ENCODE data around the gene XDH. TPM values are rescaled to one million over a fixed set of nuclear protein-coding genes. Genes with fewer than 3 reads are reported as not detected.

Gene XDH
- total RNA-seq, 1 experiment from 2014 or later, result 0.08 TPM

GRCh38 chr2:31419386-31419785 lies 4.8 kb upstream of the XDH start:
- Histone ChIP-seq H3K27me3 (ENCODE audit: control insufficient read depth, insufficient read depth, low read length) (no peaks in the 10 kb centered on the region), H3K27ac (ENCODE audit: low read length) (no peak overlapping the region), H3K9me3 (ENCODE audit: control insufficient read depth, insufficient read depth, low read depth, low read length) (peaks cover 12% of the 10 kb centered on the region; the same call in 1 of the 2 replicates), H3K4me1 (ENCODE audit: control insufficient read depth, insufficient read depth, low read length) (no peaks in the 10 kb centered on the region), H3K36me3 (ENCODE audit: control insufficient read depth, insufficient read depth, low read length) (no peaks in the 10 kb centered on the region), H3K4me3 (ENCODE audit: low read depth in 2 of 2, low read length in 2 of 2) (no peak overlapping the region)
- no peak for DNase-seq (ENCODE audit: low read depth, low spot score)
- TF ChIP-seq POLR2AphosphoS5 (IDR thresholded peaks at IDR 0.05; ENCODE audit: low read depth, low read length) (no peak), REST (IDR thresholded peaks at IDR 0.05; ENCODE audit: insufficient read depth in 1 of 2, low read depth in 2 of 2, low read length in 1 of 2) (no peak), SIN3A (IDR thresholded peaks at IDR 0.05; ENCODE audit: borderline replicate concordance, insufficient read depth, low read depth, low read length) (no peak), TCF7L2 (IDR thresholded peaks at IDR 0.05; ENCODE audit: low read depth, low read length) (no peak)
- ChIA-PET POLR2A (no interaction called here), CTCF (no interaction called here)
- no peak for ATAC-seq
- in situ Hi-C loops (cut with HindIII; ENCODE audit: low pct_unique_long_range_greater_than_20kb, low sequenced_read_pairs), result no loop called here
- intact Hi-C loops (cut with micrococcal nuclease; ENCODE audit: unreplicated experiment), result no loop called here
- no TSS peak for BruUV-seq (replicated peaks)

GRCh38 chr2:31415421-31415820 lies 879 bp upstream of the XDH start:
- Histone ChIP-seq H3K9me3 (ENCODE audit: control insufficient read depth, insufficient read depth, low read depth, low read length) (peaks cover 12% of the 10 kb centered on the region; the same call in 1 of the 2 replicates), H3K4me3 (ENCODE audit: low read depth in 2 of 2, low read length in 2 of 2) (no peak overlapping the region), H3K36me3 (ENCODE audit: control insufficient read depth, insufficient read depth, low read length) (no peaks in the 10 kb centered on the region), H3K27me3 (ENCODE audit: control insufficient read depth, insufficient read depth, low read length) (no peaks in the 10 kb centered on the region), H3K27ac (ENCODE audit: low read length) (no peak overlapping the region), H3K4me1 (ENCODE audit: control insufficient read depth, insufficient read depth, low read length) (no peaks in the 10 kb centered on the region)
- in situ Hi-C loops (cut with HindIII; ENCODE audit: low pct_unique_long_range_greater_than_20kb, low sequenced_read_pairs) (no loop called here), intact Hi-C loops (cut with micrococcal nuclease; ENCODE audit: unreplicated experiment) (no loop called here)
- POLR2A ChIA-PET, result no interaction called here
- DNase-seq (ENCODE audit: low read depth, low spot score) (no peak), ATAC-seq (no peak)
- CTCF ChIA-PET, result no interaction called here
- no TSS peak for BruUV-seq (replicated peaks)
- TF ChIP-seq POLR2AphosphoS5 (IDR thresholded peaks at IDR 0.05; ENCODE audit: low read depth, low read length) (no peak), TCF7L2 (IDR thresholded peaks at IDR 0.05; ENCODE audit: low read depth, low read length) (no peak), REST (IDR thresholded peaks at IDR 0.05; ENCODE audit: insufficient read depth in 1 of 2, low read depth in 2 of 2, low read length in 1 of 2) (no peak), SIN3A (IDR thresholded peaks at IDR 0.05; ENCODE audit: borderline replicate concordance, insufficient read depth, low read depth, low read length) (no peak), CTCF (IDR thresholded peaks at IDR 0.05) (no peak)

Data from Panc1 (cell line).